Hematopoietic multipotent progenitor cell treated with erythropoietin and hydrocortisone succinate and interleukin-3 and kit ligand, for 17 days (in vitro differentiated cells): ENCODE results near the gene ARMC7.
"Not testable (repeated sequence)": the region's sequence is repeated elsewhere in the genome, so short reads cannot be mapped to it uniquely, and the experiment has no call there.

Source experiments
- DNase-seq: peaks from one replicate; pipeline ENCODE4 v3.0.0-alpha.2; 2015; ENCODE audit warnings: low spot score

ARMC7 gene

GRCh38 chr17:75130059-75130631, 20.4 kb downstream of the ARMC7 start:
- DNase-seq: no peak

GRCh38 chr17:75130632-75131277, 21.0 kb downstream of the ARMC7 start:
- peak; percentile 78 for DNase-seq

- peak; percentile 83 for DNase-seq
Observed at GRCh38 chr17:75131278-75132017, 21.7 kb downstream of the ARMC7 start, which contains the start of gene NT5C. Gene NT5C (minus strand): TSS chr17:75131742. CDS start chr17:75131707, 35 bp downstream.

- not testable (repeated sequence) for DNase-seq
Observed at GRCh38 chr17:75132018-75133000, 22.5 kb downstream of the ARMC7 start.

GRCh38 chr17:75133001-75133400, 23.2 kb downstream of the ARMC7 start:
- no peak for DNase-seq

- DNase-seq: not testable (repeated sequence)
Observed at GRCh38 chr17:75133607-75134347, 24.0 kb downstream of the ARMC7 start.

GRCh38 chr17:75135452-75135851, 25.7 kb downstream of the ARMC7 start:
- DNase-seq: no peak

GRCh38 chr17:75135946-75136345, 26.2 kb downstream of the ARMC7 start:
- no peak for DNase-seq

- not testable (repeated sequence) for DNase-seq
Observed at GRCh38 chr17:75137762-75138161, 28.0 kb downstream of the ARMC7 start.

GRCh38 chr17:75138519-75138918, 28.8 kb downstream of the ARMC7 start:
- no peak for DNase-seq

GRCh38 chr17:75142236-75142971, 32.6 kb downstream of the ARMC7 start:
- DNase-seq: no peak

GRCh38 chr17:75144816-75145512, 35.2 kb downstream of the ARMC7 start:
- no peak for DNase-seq

GRCh38 chr17:75146592-75146991, 36.8 kb downstream of the ARMC7 start:
- DNase-seq: no peak

GRCh38 chr17:75147878-75148546, 38.2 kb downstream of the ARMC7 start:
- no peak for DNase-seq

GRCh38 chr17:75151930-75152329, 42.2 kb downstream of the ARMC7 start:
- no peak for DNase-seq

- no peak for DNase-seq
Observed at GRCh38 chr17:75152523-75152921, 42.8 kb downstream of the ARMC7 start.

GRCh38 chr17:75152922-75153779, 43.4 kb downstream of the ARMC7 start:
- DNase-seq: no peak

- DNase-seq: no peak
Observed at GRCh38 chr17:75153780-75154194, 44.0 kb downstream of the ARMC7 start.
